ENCODE data around the gene KCNC4.

Gene KCNC4

GRCh38 chr1:110198746-110199145 is 11.4 kb upstream of the KCNC4 start:
- no peak for DNase-seq
- Mint-ChIP-seq H3K4me1 (peaks cover 11% of the 10 kb centered on the region), H3K27me3 (no peaks in the 10 kb centered on the region), H3K36me3 (no peaks in the 10 kb centered on the region), H3K4me3 (no peak overlapping the region), H3K27ac (no peak overlapping the region), H3K9me3 (no peaks in the 10 kb centered on the region)
- CTCF ChIA-PET: interaction anchor here (1.2 kb wide), 1 partner anchor 100 kb away, joined by 3 read pairs; no protein-coding TSS in a partner anchor

DNA sequence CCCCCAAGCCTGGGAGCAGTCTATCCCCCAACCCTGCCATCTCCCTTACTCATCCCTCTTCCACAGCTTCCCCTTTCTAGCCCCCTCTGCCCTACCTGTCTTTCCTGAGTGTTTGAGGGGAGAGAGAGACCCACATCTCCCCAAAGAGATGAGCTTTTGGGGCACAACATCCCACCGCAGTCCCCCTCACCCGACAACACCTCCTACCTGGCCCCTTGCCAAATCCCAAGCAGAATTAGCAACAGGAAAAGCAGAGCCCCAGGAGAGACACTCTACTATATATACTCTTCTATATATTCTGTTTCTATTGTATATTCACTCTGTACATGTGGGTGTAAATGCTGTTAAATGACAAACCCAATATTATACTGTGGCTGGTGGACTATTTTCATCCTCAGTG is 9.9 kb upstream of the KCNC4 start:
- Mint-ChIP-seq H3K36me3 (no peaks in the 10 kb centered on the region), H3K27me3 (no peaks in the 10 kb centered on the region), H3K4me3 (no peak overlapping the region), H3K9me3 (no peaks in the 10 kb centered on the region), H3K4me1 (peaks cover 17% of the 10 kb centered on the region), H3K27ac (no peak overlapping the region)
- DNase-seq: no peak
- CTCF ChIA-PET: interaction anchor here (0.6 to 13.5 kb wide), 7 partner anchors 9 to 296 kb away, joined by 3 to 470 read pairs (median 24); no protein-coding TSS in a partner anchor

GRCh38 chr1:110200666-110201065 is 9.4 kb upstream of the KCNC4 start:
- DNase-seq: no peak
- Mint-ChIP-seq H3K36me3 (no peaks in the 10 kb centered on the region), H3K4me1 (peaks cover 17% of the 10 kb centered on the region), H3K27ac (no peak overlapping the region), H3K4me3 (no peak overlapping the region), H3K9me3 (no peaks in the 10 kb centered on the region), H3K27me3 (no peaks in the 10 kb centered on the region)
- CTCF ChIA-PET: interaction anchor here (1.0 to 13.5 kb wide), 6 partner anchors 8 to 295 kb away, joined by 3 to 470 read pairs (median 42); no protein-coding TSS in a partner anchor

DNA sequence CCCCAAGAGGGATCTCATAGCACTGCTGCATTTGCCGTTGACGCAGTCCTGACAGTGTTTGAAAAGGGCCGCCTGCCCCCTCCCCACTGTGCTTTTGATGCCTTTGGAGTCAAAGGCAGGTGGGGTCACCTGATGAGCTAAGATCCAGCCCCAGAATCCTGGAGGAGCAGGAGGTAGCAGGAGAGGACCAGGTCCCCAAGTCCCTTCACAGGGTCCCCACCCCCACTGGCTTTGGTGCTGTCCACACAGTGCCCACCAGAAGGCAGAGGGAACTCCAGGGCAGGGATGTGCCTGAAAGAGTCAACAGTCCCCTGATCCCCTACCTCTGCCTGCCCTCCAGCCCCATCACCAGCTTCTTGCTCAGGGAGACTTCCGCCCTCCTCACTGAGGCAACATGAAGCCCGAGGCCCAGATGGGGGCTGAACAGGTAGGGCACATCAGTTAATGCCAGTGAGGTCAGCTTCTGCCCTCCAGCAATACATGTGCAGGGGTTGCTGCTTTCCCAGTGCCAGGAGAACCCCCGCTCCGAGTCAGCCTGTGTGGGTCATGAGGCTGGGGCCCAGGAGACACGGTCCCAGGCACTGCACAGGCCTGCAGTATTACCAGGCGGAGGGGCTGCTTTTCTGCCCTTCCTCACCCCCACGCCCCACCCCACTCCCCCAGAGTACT is 8.8 kb upstream of the KCNC4 start:
- Mint-ChIP-seq H3K9me3 (no peaks in the 10 kb centered on the region), H3K27ac (no peak overlapping the region), H3K36me3 (no peaks in the 10 kb centered on the region), H3K27me3 (no peaks in the 10 kb centered on the region), H3K4me3 (no peak overlapping the region), H3K4me1 (peaks cover 17% of the 10 kb centered on the region)
- CTCF ChIA-PET: interaction anchor here (0.6 to 13.5 kb wide), 9 partner anchors 8 to 295 kb away, joined by 3 to 470 read pairs (median 8); no protein-coding TSS in a partner anchor
- no peak for DNase-seq

- no peaks in the 10 kb centered on the region for H3K9me3 Mint-ChIP-seq
- peak overlapping the region; percentile 82 for H3K27ac Mint-ChIP-seq
- H3K36me3 Mint-ChIP-seq: no peaks in the 10 kb centered on the region
These were observed 7.0 kb upstream of the KCNC4 start for GRCh38 chr1:110203021-110203661.

GRCh38 chr1:110205156-110205555 is 5.0 kb upstream of the KCNC4 start:
- CTCF ChIA-PET: interaction anchor here (1.0 to 13.5 kb wide), 5 partner anchors 67 to 291 kb away, joined by 3 to 470 read pairs (median 60); no protein-coding TSS in a partner anchor
- Mint-ChIP-seq H3K4me3 (no peak overlapping the region), H3K4me1 (peaks cover 42% of the 10 kb centered on the region), H3K27ac (no peak overlapping the region), H3K36me3 (no peaks in the 10 kb centered on the region), H3K9me3 (no peaks in the 10 kb centered on the region), H3K27me3 (no peaks in the 10 kb centered on the region)
- DNase-seq: no peak

More at GRCh38 chr1:110203021-110203661, 7.0 kb upstream of the KCNC4 start:
- H3K27me3 Mint-ChIP-seq: no peaks in the 10 kb centered on the region
- peaks cover 27% of the 10 kb centered on the region for H3K4me1 Mint-ChIP-seq
- H3K4me3 Mint-ChIP-seq: no peak overlapping the region
- CTCF ChIA-PET: interaction anchor here (0.6 to 13.5 kb wide), 30 partner anchors 8 to 318 kb away, joined by 3 to 470 read pairs (median 4); partner anchors contain the start of genes LAMTOR5 and RBM15
- peak; percentile 81 for DNase-seq

DNA sequence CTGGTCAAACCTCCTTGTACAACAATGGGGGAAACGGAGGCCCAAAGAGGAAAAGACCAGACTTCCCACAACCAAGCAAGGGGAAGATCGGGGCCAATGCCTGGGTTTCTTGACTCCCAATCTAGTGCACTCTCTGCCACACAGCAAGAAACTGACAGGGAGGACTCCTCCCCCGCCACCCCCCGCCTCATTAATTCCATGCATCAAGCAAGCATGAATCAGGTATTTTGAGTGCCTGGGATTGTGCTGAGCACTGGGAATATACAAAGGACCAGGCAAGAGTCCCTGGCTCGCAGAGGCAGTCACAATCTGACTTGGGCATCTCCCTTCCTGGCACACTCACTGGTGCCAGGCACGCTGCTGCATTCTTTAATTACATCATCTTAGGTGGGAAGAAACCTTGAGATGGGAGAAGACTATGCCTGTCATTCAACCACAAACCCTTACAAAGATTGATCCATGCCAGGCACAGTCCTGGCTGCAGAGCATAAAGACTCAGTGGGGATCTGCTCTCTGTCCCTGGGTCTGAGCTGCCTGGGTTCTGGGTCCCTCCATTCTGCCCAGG is 4.4 kb upstream of the KCNC4 start:
- CTCF ChIA-PET: interaction anchor here (1.9 to 13.5 kb wide), 6 partner anchors 107 to 291 kb away, joined by 9 to 470 read pairs (median 78); no protein-coding TSS in a partner anchor
- H3K36me3 Mint-ChIP-seq: no peaks in the 10 kb centered on the region

DNA sequence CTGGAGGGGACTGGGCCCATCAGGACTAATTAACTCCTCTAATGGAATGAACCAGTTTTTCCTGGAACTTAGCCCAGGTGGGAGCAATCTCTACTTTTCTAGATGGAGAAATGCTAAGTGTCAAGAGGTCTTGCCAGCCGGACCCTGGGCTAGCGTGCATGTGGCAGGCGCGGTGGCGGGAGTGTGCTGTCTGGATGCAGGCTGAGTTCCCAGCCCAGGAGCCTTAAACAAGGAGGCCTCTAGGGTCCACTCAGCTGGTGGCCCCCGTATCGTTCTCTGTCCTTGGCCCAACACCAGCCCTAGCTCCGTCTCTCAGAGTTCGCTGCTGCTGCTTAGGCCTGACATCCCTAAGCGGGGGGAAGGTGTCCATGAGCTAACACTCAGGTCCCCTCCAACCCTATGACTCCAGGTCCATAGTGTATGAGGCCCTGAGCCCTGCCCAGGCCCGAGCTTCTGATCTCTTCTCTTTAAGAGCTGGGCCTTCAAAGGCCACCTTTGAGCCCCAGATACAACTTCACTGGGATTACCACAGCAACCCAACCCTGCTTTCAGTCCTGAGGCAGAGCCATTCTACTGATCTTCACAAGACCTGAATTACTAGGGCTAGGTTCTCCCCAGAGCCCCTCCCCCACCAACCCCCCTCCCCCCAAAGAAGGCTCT is 3.7 kb upstream of the KCNC4 start:
- Mint-ChIP-seq H3K4me1 (peaks cover 46% of the 10 kb centered on the region), H3K27me3 (peaks cover 7% of the 10 kb centered on the region), H3K4me3 (no peak overlapping the region), H3K36me3 (no peaks in the 10 kb centered on the region), H3K27ac (no peak overlapping the region), H3K9me3 (no peaks in the 10 kb centered on the region)
- no peak for DNase-seq
- CTCF ChIA-PET: interaction anchor here (1.1 to 13.5 kb wide), 15 partner anchors 9 to 582 kb away, joined by 3 to 470 read pairs (median 16); partner anchors contain the start of gene RBM15

More for the DNA sequence above, 4.4 kb upstream of the KCNC4 start:
- Mint-ChIP-seq H3K27ac (no peak overlapping the region), H3K27me3 (no peaks in the 10 kb centered on the region), H3K9me3 (no peaks in the 10 kb centered on the region), H3K4me1 (peaks cover 42% of the 10 kb centered on the region), H3K4me3 (no peak overlapping the region)
- no peak for DNase-seq

GRCh38 chr1:110207831-110208230 is 2.3 kb upstream of the KCNC4 start:
- Mint-ChIP-seq H3K27ac (peak overlapping the region; percentile 2), H3K4me3 (no peak overlapping the region), H3K27me3 (peaks cover 21% of the 10 kb centered on the region), H3K36me3 (no peaks in the 10 kb centered on the region), H3K4me1 (peaks cover 52% of the 10 kb centered on the region), H3K9me3 (no peaks in the 10 kb centered on the region)
- peak; percentile 89 for DNase-seq
- CTCF ChIA-PET: interaction anchor here (0.6 to 13.5 kb wide), 46 partner anchors 8 to 580 kb away, joined by 3 to 470 read pairs (median 4); partner anchors contain the start of genes LAMTOR5 and RBM15

GRCh38 chr1:110208916-110209645 is 1.0 kb upstream of the KCNC4 start:
- peak overlapping the region; percentile 85 for H3K4me3 Mint-ChIP-seq
- CTCF ChIA-PET: interaction anchor here (0.7 to 13.5 kb wide), 19 partner anchors 8 to 288 kb away, joined by 3 to 470 read pairs (median 6); partner anchors contain the start of genes LAMTOR5 and RBM15
- no peak for DNase-seq
- H3K9me3 Mint-ChIP-seq: no peaks in the 10 kb centered on the region
- H3K36me3 Mint-ChIP-seq: peaks cover 1% of the 10 kb centered on the region
- H3K27me3 Mint-ChIP-seq: peaks cover 31% of the 10 kb centered on the region
- H3K27ac Mint-ChIP-seq: peak overlapping the region; percentile 95
- peaks cover 46% of the 10 kb centered on the region for H3K4me1 Mint-ChIP-seq

DNA sequence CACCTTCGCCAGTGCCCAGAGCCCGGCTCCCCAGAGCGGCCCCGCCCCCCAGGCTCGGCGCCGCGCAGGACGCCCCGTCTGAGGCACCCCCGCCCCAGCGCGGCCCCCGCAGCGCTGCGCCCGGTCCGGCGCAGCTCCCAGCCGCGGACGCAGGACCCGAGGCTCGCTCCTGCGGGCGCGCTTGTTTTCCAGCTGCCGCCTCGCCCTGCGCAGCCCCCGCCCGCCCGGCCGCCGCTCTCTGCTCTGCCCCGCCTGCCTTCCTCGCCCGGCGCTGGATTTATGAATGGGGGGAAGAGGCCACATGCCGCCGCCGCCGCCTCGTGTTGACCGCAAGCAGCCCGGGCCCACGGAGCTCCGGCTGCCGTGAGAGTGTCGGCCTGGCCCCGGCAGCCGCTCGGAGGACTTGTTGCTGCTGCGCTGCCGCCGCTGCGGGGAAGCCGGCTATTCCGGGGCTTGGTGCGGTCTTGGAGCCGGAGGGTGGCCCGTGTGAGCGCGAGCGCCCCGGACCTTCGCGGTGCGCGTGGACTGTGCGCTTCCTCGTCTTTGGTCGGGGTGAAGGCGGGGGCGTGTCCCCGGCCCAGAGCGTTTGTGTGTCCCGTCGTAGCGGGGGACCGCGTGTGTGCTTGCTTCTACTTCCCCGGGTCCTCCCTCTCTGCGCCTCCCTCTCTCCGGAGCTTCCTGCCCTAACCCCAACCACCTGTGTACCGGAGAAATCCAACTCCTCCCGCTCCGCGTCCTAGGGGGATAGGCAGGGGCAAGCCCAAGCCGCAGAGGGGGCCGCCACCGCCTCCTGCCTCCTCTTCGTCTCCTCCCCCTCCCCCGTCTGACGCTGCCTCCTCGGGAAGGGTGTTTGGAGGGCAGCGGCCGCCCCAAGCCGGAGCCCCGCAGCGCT is 736 bp downstream of the KCNC4 start:
- Mint-ChIP-seq H3K36me3 (peaks cover 1% of the 10 kb centered on the region), H3K27ac (peak overlapping the region; percentile 84), H3K4me1 (peaks cover 42% of the 10 kb centered on the region), H3K9me3 (no peaks in the 10 kb centered on the region), H3K27me3 (peaks cover 31% of the 10 kb centered on the region), H3K4me3 (peak overlapping the region; percentile 86)
- peak; percentile 78 for DNase-seq
- CTCF ChIA-PET: interaction anchor here (1.8 to 13.5 kb wide), 2 partner anchors 8 to 102 kb away, joined by 5 to 470 read pairs; no protein-coding TSS in a partner anchor

GRCh38 chr1:110211496-110212168 is 1.5 kb downstream of the KCNC4 start:
- Mint-ChIP-seq H3K9me3 (no peaks in the 10 kb centered on the region), H3K36me3 (peaks cover 1% of the 10 kb centered on the region), H3K4me3 (peak overlapping the region; percentile 86), H3K4me1 (peaks cover 42% of the 10 kb centered on the region), H3K27ac (peak overlapping the region; percentile 84), H3K27me3 (peaks cover 31% of the 10 kb centered on the region)
- DNase-seq: no peak
- CTCF ChIA-PET: interaction anchor here (1.8 to 13.5 kb wide), 2 partner anchors 8 to 101 kb away, joined by 5 to 470 read pairs; no protein-coding TSS in a partner anchor
